PFSK-1 (cell line): ENCODE results near the gene UMPS.

Source experiments
- FOXP2 ChIP-seq: optimal IDR thresholded peaks from 2 replicates; pipeline ENCODE3; 2011; ENCODE audit warnings: borderline replicate concordance, control low read depth, inconsistent platforms; ENCODE audit not compliant: insufficient read depth; ENCODE audit errors: extremely low read length, extremely low read depth
- POLR2AphosphoS5 ChIP-seq: IDR thresholded peaks from 2 replicates; pipeline ENCODE4 v1.6.1; 2012; ENCODE audit warnings: low read depth, mild to moderate bottlenecking, control low read depth, low read length, moderate library complexity
- REST ChIP-seq, 2 experiments: IDR thresholded peaks; 2 replicates each; pipeline versions ENCODE4 v1.6.1 to v1.8.0; 2011 to 2012; ENCODE audit warnings: low read depth in 2 of 2, low read length in 2 of 2, control low read depth in 1 of 2, inconsistent platforms in 1 of 2, mild to moderate bottlenecking in 1 of 2, moderate library complexity in 1 of 2; ENCODE audit not compliant: insufficient read depth in 1 of 2
- SIN3A ChIP-seq: IDR thresholded peaks from 2 replicates; pipeline ENCODE4 v1.6.1; 2012; ENCODE audit warnings: mild to moderate bottlenecking, low read length, moderate library complexity, borderline replicate concordance; ENCODE audit not compliant: insufficient read depth
- TAF1 ChIP-seq: IDR thresholded peaks from 2 replicates; pipeline ENCODE4 v1.6.1; 2012; ENCODE audit warnings: low read length, control low read depth, borderline replicate concordance; ENCODE audit not compliant: insufficient read depth

Gene UMPS

DNA sequence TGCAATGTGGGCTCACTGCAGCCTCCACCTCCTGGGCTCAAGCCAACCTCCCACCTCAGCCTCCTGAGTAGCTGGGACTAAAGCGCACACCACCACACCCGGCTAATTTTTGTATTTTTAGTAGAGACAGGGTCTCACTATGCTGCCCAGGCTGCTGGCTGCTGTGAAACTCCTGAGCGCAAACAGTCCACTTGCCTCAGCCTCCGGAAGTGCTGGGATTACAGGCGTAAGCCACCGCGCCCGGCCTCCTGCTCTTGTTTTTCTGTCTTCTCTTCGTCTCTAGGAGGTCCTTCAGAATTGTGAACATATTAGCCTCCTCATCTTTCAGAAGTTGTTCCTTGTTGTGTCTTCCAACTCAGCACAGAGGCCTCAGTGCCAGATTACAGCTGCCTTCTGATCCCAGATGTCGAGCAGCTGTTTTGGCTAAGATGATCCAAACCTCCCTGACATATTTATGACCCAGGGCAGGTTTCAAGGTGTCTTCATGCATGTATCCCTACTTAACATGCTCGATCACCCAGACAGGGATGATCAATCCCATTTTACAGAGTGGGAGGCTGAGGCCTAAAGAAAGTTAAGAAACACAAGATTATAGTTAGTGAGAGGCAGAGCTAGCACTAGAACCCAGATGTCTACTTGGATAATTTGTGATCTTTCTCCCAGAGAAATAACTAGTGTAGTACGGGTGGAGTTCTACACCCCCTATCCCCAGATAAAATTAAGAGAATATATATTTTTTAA, 32.1 kb upstream of the UMPS start:
- TF ChIP-seq REST (IDR thresholded peaks at IDR 0.05; ENCODE audit: insufficient read depth in 1 of 2, low read depth in 2 of 2, low read length in 2 of 2), result no peak
- TF ChIP-seq SIN3A, result no peak
- no peak for TF ChIP-seq POLR2AphosphoS5
- TF ChIP-seq FOXP2, result no peak
- TF ChIP-seq TAF1, result no peak

GRCh38 chr3:124699051-124699450, 31.2 kb upstream of the UMPS start:
- TF ChIP-seq FOXP2, result no peak

GRCh38 chr3:124699686-124700396, 30.4 kb upstream of the UMPS start:
- TF ChIP-seq POLR2AphosphoS5 (no peak), TAF1 (no peak), SIN3A (no peak), REST (IDR thresholded peaks at IDR 0.05; ENCODE audit: insufficient read depth in 1 of 2, low read depth in 2 of 2, low read length in 2 of 2) (no peak)

- TF ChIP-seq FOXP2 (no peak), SIN3A (no peak), REST (IDR thresholded peaks at IDR 0.05; ENCODE audit: insufficient read depth in 1 of 2, low read depth in 2 of 2, low read length in 2 of 2) (no peak), TAF1 (no peak), POLR2AphosphoS5 (no peak)
Observed at GRCh38 chr3:124700880-124701684, 29.2 kb upstream of the UMPS start.

GRCh38 chr3:124701687-124702086, 28.6 kb upstream of the UMPS start:
- no peak for TF ChIP-seq FOXP2
- no peak for TF ChIP-seq SIN3A
- no peak for TF ChIP-seq TAF1
- TF ChIP-seq REST (IDR thresholded peaks at IDR 0.05; ENCODE audit: insufficient read depth in 1 of 2, low read depth in 2 of 2, low read length in 2 of 2), result no peak
- TF ChIP-seq POLR2AphosphoS5, result no peak
